GM21529 (cell line): ENCODE measurements around the gene TSKU.

Experiments used
- ATAC-seq: cut with Tn5 transposase; IDR thresholded peaks from one replicate; pipeline ENCODE4 v1.9.1; 2021; ENCODE audit not compliant: unreplicated experiment

The TSKU gene

GRCh38 chr11:76752321-76753143 lies 30.6 kb upstream of the TSKU start:
- ATAC-seq = no peak

- no peak for ATAC-seq
Observed at GRCh38 chr11:76753449-76753848, 29.7 kb upstream of the TSKU start.

GRCh38 chr11:76753950-76754349 lies 29.2 kb upstream of the TSKU start:
- ATAC-seq = no peak

GRCh38 chr11:76756341-76756741 lies 26.8 kb upstream of the TSKU start:
- no peak for ATAC-seq

- ATAC-seq = no peak
Observed at GRCh38 chr11:76758311-76758710, 24.8 kb upstream of the TSKU start.

GRCh38 chr11:76759092-76759491 lies 24.1 kb upstream of the TSKU start:
- no peak for ATAC-seq

GRCh38 chr11:76759517-76759916 lies 23.6 kb upstream of the TSKU start:
- no peak for ATAC-seq

- ATAC-seq = no peak
Observed at GRCh38 chr11:76760236-76760635, 22.9 kb upstream of the TSKU start.

GRCh38 chr11:76761718-76762355 lies 21.3 kb upstream of the TSKU start:
- ATAC-seq = no peak

- no peak for ATAC-seq
Observed at GRCh38 chr11:76762356-76762752, 20.8 kb upstream of the TSKU start.

GRCh38 chr11:76762867-76763572 lies 20.1 kb upstream of the TSKU start:
- ATAC-seq = no peak

- ATAC-seq = no peak
Observed at GRCh38 chr11:76763573-76764346, 19.4 kb upstream of the TSKU start.

- no peak for ATAC-seq
Observed at GRCh38 chr11:76764941-76765665, 18.1 kb upstream of the TSKU start.

GRCh38 chr11:76765863-76766350 lies 17.2 kb upstream of the TSKU start:
- no peak for ATAC-seq

- ATAC-seq = no peak
Observed at GRCh38 chr11:76766521-76766920, 16.6 kb upstream of the TSKU start.

GRCh38 chr11:76767659-76768058 lies 15.5 kb upstream of the TSKU start:
- ATAC-seq = no peak

GRCh38 chr11:76768088-76768908 lies 14.9 kb upstream of the TSKU start:
- ATAC-seq = no peak

GRCh38 chr11:76768909-76769560 lies 14.1 kb upstream of the TSKU start:
- ATAC-seq = no peak
